Measurements from ENCODE around the gene CSF2. TPM values are rescaled to one million over a fixed set of nuclear protein-coding genes. Genes with fewer than 3 reads are reported as not detected.

CSF2 gene
- total RNA-seq, 1 donor from 2014 or later, result not detected

GRCh38 chr5:132027027-132027426, 46.6 kb upstream of the CSF2 start:
- DNase-seq (ENCODE audit: low read depth) (no peak), FAIRE-seq (no peak)
- Histone ChIP-seq H3K4me3 (ENCODE audit: low read depth, low read length) (no peak overlapping the region), H3K27me3 (ENCODE audit: control insufficient read depth, insufficient read depth, low read length) (peaks cover 2% of the 10 kb centered on the region), H3K36me3 (ENCODE audit: control insufficient read depth, insufficient read depth, low read length) (no peaks in the 10 kb centered on the region)
- no peak for TF ChIP-seq CTCF (IDR thresholded peaks at IDR 0.05; ENCODE audit: insufficient read depth, low read length, severe bottlenecking)

- Histone ChIP-seq H3K27me3 (ENCODE audit: control insufficient read depth, insufficient read depth, low read length) (peaks cover 2% of the 10 kb centered on the region), H3K36me3 (ENCODE audit: control insufficient read depth, insufficient read depth, low read length) (no peaks in the 10 kb centered on the region), H3K4me3 (ENCODE audit: low read depth, low read length) (no peak overlapping the region)
- DNase-seq (ENCODE audit: low read depth) (no peak), FAIRE-seq (no peak)
- TF ChIP-seq CTCF (IDR thresholded peaks at IDR 0.05; ENCODE audit: insufficient read depth, low read length, severe bottlenecking), result no peak
These were observed 43.8 kb upstream of the CSF2 start for GRCh38 chr5:132029609-132030330.

GRCh38 chr5:132030610-132031009, 43.0 kb upstream of the CSF2 start:
- no peak for DNase-seq (ENCODE audit: low read depth)
- no peak for TF ChIP-seq CTCF (IDR thresholded peaks at IDR 0.05; ENCODE audit: insufficient read depth, low read length, severe bottlenecking)
- Histone ChIP-seq H3K4me3 (ENCODE audit: low read depth, low read length) (no peak overlapping the region), H3K36me3 (ENCODE audit: control insufficient read depth, insufficient read depth, low read length) (no peaks in the 10 kb centered on the region), H3K27me3 (ENCODE audit: control insufficient read depth, insufficient read depth, low read length) (peaks cover 2% of the 10 kb centered on the region)
- no peak for FAIRE-seq

- H3K27me3 ChIP-seq (ENCODE audit: control insufficient read depth, insufficient read depth, low read length), result peaks cover 2% of the 10 kb centered on the region
- H3K36me3 ChIP-seq (ENCODE audit: control insufficient read depth, insufficient read depth, low read length), result no peaks in the 10 kb centered on the region
- FAIRE-seq, result no peak
- no peak for DNase-seq (ENCODE audit: low read depth)
- no peak for TF ChIP-seq CTCF (IDR thresholded peaks at IDR 0.05; ENCODE audit: insufficient read depth, low read length, severe bottlenecking)
- no peak overlapping the region for H3K4me3 ChIP-seq (ENCODE audit: low read depth, low read length)
These were observed 41.4 kb upstream of the CSF2 start for GRCh38 chr5:132032196-132032595.

GRCh38 chr5:132033122-132033521, 40.5 kb upstream of the CSF2 start:
- no peak overlapping the region for H3K4me3 ChIP-seq (ENCODE audit: low read depth, low read length)
- peaks cover 2% of the 10 kb centered on the region for H3K27me3 ChIP-seq (ENCODE audit: control insufficient read depth, insufficient read depth, low read length)
- no peak for DNase-seq (ENCODE audit: low read depth)
- no peaks in the 10 kb centered on the region for H3K36me3 ChIP-seq (ENCODE audit: control insufficient read depth, insufficient read depth, low read length)
- no peak for FAIRE-seq
- no peak for TF ChIP-seq CTCF (IDR thresholded peaks at IDR 0.05; ENCODE audit: insufficient read depth, low read length, severe bottlenecking)

GRCh38 chr5:132037353-132037752, 36.2 kb upstream of the CSF2 start:
- DNase-seq (ENCODE audit: low read depth) (no peak), FAIRE-seq (no peak)
- Histone ChIP-seq H3K4me3 (ENCODE audit: low read depth, low read length) (no peak overlapping the region), H3K36me3 (ENCODE audit: control insufficient read depth, insufficient read depth, low read length) (no peaks in the 10 kb centered on the region), H3K27me3 (ENCODE audit: control insufficient read depth, insufficient read depth, low read length) (no peaks in the 10 kb centered on the region)
- TF ChIP-seq CTCF (IDR thresholded peaks at IDR 0.05; ENCODE audit: insufficient read depth, low read length, severe bottlenecking), result no peak

Data from bronchial epithelial cell (primary cell).